WI38 (cell line): ENCODE data around the gene KRT80.

Experiments
- H3K4me3 ChIP-seq: 2 replicates; pipeline ENCODE4 v1.5.1; 2011; ENCODE audit warnings: low read depth, mild to moderate bottlenecking, control low read depth, low read length
- CTCF ChIP-seq: IDR thresholded peaks from 2 replicates; pipeline ENCODE4 v1.5.1; 2012; ENCODE audit warnings: low read depth, mild to moderate bottlenecking, control low read depth, low read length

KRT80 gene

GRCh38 chr12:52180971-52181628 lies 10.7 kb downstream of the KRT80 start:
- TF ChIP-seq CTCF, result no peak
- H3K4me3 ChIP-seq, result no peak overlapping the region

GRCh38 chr12:52179396-52179973 lies 12.3 kb downstream of the KRT80 start:
- no peak overlapping the region for H3K4me3 ChIP-seq
- TF ChIP-seq CTCF, result no peak

- H3K4me3 ChIP-seq, result no peak overlapping the region
- TF ChIP-seq CTCF, result no peak
These were observed 12.8 kb downstream of the KRT80 start for GRCh38 chr12:52178984-52179383.

- TF ChIP-seq CTCF, result no peak
- H3K4me3 ChIP-seq, result no peak overlapping the region
These were observed 13.4 kb downstream of the KRT80 start for GRCh38 chr12:52178443-52178842.

- H3K4me3 ChIP-seq, result no peak overlapping the region
- 0 out of 2 replicates have a peak, but pooled peaks have one; percentile 17 for TF ChIP-seq CTCF
These were observed 16.2 kb downstream of the KRT80 start for GRCh38 chr12:52175371-52176350.

GRCh38 chr12:52173526-52173925 lies 18.3 kb downstream of the KRT80 start:
- H3K4me3 ChIP-seq, result no peak overlapping the region
- no peak for TF ChIP-seq CTCF

GRCh38 chr12:52172956-52173355 lies 18.9 kb downstream of the KRT80 start:
- TF ChIP-seq CTCF, result no peak

More at GRCh38 chr12:52172956-52173355, 18.9 kb downstream of the KRT80 start:
- H3K4me3 ChIP-seq, result no peak overlapping the region
